ENCODE results near the gene TRPM1.

Gene TRPM1

DNA sequence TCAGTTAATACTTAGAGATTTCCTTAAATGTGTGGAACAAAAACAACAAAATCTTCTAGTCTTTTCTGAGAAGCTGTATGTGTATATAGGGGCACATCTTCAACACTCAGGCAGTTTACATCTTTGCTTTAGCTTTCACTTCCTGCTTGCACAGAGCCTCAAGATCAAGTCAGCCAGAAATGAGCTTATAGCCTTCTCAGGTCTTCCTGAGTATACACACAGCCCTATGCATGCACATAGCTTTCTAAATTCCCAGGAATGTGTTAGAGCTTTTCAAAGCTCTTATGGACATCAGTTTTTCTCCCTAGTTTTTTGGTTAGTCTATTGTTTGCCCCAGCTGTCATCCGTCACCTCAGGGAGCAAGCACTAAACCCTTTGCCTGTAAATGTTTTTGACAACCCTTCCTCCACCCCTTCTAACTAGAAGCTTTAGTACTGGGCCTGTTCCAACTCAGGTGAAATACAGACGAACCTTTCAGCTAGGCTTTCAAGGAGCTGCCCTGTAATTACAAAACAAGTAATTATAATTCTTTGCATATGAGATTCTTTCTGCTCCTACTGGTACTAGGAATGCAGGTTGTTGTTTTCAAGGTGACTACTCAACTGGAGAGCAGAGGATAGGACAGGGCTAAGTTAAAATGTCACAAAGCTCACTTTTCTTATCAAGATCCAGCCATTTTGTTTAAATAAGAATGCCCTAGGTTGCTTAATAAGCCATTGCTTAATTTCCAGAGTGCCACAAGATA is 87.5 kb downstream of the TRPM1 start:
- DNase-seq, result no peak

DNA sequence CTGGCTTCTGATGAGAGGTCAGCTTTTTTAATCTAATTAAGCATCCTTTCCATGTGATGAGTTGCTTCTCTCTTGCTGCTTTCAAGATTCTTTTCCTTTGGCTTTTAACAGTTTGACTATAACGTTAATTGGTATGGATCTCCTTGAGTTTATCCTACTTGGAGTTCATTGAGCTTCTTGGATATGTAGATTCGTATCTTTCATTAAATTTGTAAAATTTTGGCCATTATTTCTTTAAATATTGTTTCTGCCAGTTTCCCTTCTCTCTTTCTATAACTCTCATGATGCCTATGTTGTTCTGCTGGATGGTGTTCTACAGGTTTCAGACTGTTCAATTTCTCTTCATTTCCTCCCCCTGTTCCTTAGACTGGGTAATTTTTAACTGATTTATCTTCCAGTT is 89.1 kb downstream of the TRPM1 start:
- DNase-seq, result no peak

DNA sequence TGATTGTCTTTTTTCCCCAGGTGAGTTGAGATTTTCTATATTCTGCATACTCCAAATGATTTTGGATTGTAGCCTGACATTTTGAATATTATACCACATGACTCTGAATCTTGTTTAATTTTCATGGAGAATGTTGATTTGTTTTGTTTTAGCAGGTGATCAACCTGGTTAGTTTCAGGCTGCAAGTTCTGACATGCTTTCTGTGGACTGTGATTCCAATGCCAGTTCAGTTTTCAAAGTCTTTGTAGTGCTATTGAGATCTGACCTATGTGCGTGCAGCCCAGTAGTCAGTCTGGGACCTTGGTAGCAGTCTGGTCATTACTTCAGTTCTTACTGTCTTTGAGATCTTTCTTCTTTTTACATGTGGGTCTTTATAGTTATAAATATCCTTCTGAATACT is 91.5 kb downstream of the TRPM1 start:
- no peak for DNase-seq

DNA sequence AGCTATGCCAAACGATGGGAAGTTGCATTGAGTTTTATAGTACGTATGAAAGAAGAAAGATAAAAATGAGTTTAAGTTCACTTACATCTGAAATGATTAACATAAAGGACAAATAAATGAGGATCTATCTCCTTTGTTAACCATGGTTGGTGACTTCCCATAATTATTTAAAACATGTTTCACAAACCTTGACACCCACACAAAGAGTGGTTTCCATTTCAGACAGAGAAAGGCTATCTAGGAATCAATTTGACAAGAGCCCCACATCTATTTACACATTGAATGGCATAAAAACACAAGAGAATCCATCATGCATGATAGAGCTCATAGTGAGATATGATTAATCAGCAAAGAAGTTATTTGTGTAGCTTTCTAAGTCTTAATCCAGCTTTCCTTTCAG is 95.9 kb downstream of the TRPM1 start:
- no peak for DNase-seq

DNA sequence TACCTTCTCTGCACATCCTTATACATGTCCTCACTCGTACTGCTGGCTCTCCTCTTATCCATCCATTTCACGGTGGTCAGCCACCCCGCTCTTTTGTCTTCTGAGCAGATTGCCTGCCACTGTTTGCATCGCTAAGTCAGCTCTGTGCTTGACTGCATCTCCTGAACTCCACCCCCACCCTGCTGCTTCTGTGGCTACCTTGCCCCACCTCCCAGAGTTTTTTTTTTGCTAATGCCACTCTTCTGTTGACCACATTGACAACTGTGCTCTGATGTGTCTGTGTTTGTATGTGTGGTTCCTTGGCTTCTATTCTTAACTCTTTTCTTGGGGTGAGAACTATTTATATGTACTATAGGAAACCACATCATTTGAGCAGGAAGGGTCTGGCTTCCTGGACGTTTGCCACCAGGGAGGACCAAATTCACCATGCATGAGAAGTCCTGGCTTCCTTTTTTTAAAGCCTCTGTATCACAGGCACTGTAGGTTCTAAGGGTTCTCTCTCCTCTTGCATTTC is 97.2 kb downstream of the TRPM1 start:
- no peak for DNase-seq

DNA sequence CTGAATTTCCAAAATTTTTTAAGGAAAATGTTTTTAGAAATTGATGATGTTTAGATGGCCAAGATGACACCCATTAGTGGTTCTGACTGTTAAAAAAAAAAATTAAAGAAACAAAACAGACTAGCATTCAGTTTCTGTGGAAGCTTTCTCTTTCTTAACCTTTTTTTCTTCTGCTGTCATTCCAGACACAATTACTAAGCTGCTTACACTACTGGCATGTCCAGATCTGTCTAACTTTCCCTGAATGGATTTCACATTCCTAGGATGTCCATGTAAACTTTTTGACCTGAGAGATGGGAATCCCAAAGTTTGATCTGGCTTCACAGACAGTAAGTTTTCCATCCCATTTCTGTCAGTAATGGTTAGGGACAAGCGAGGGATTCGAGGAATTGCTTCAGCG is 99.8 kb downstream of the TRPM1 start:
- DNase-seq, result no peak

DNA sequence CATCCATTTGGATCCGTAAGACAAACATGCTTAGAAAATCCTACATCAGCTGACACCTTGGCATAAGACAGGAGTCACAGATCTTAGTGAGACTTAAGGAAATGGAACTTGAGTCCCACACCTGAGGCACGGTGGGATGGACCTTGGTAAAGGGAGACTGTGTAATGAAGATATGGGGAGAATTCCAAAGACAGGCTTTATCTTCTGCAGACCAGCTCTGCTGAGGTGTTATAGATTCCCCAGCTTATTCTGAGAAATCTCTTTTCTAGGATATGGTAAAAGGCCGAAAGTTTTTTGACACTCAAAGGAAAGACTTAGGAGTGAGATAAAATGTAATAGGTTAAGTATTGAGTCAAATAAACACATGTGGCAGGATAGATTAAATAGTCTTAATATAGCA is 101.8 kb downstream of the TRPM1 start:
- no peak for DNase-seq

DNA sequence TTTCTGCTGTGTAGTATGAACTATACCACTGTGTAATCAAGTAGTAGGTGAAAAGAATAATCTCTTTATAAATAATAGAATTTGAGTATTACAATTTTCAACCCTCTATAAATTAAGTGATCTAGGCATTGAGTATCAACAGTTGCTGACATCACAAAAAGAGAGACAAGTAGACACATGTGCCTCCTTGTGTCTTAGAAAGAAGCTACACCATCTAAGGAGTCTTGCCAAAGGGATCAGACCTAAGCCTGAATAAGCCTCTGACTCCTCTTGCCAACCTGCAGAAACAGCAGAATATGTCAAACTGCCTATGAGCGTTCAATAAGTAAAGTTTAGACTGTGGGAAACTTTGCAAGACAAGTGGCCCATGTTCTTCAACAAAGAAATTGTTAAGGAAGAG is 104.3 kb downstream of the TRPM1 start:
- no peak for DNase-seq

DNA sequence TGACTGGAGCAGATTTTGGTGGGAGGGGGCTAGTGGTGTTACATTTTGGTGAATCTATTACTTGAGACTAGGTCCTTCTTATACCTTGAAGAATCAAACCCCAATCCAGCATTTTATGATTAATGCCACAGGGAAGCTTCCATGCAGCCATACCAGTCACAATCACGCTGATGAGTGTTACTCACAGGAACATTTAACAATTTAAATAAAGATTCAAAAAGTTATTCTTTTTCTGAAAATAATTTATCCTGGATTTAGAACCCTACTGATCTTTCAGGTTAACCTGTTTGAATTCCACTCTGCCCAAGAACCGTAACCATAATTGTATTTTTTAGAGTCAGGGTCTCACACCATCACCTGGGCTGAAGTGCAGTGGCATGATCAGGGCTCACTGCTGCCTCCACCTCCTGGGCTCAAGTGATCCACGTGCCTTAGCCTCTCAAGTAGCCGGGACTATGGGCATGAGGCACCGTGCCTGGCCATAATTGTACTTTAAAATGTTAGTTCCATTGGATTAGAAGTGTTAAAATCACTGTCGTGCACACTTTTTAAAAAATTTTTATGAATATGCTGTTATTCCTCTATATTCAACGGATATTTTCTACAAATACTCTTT is 109.2 kb downstream of the TRPM1 start:
- DNase-seq, result no peak

DNA sequence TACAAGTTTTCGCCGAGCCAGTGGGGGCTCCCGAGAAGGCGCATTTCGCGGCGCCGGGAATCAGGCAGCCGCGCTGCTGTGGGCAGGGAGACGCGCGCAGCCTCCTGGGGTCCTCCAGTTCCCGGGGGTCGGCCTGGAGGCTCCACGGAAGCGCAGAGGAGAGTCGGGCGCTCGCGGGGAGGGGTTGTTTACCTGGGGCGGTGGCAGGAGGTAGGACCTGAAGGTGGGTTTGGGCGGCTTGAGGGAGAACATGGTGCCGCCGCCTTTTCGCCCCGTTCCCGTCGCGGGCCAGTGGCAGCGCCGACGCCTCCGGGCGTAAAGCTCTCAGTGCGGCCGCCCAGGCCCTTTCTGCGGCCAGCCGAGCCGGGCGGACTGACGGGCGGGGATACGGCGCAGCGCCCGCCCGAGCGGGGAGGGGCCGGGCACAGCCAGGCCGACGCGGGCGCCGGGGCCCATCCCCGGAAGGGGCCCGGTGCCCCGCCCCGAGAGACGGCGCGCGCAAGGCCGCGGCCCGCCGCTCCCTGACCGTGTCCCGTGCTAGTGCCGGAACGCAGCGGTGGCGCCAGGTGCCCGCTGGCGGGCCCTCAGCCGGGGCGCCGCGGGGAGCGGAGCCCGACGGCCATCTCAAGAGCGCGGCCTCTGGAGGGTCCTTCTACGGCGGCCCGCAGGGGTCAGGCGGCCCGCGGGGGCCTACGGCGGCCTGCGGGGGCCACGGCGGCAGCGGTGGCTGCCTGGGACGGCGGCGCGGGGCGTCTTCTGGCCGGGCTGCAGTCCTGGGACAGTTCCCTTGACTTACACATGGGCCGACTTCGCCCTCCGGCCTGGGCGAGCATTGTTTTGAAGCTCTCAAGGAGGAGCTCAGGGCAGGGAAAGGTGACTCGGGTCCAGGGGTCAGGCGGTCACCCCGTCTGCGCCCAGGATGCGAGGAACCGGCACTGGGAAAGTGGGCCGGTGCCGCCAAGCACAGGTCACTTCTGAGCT is 110.0 kb downstream of the TRPM1 start, which contains the start of gene MTMR10:
Gene MTMR10 (minus strand): TSS at position 374 of the 981 bp plus-strand sequence. CDS start 122 bp downstream, at position 252.
- peak; percentile 82 to 86 for DNase-seq

DNA sequence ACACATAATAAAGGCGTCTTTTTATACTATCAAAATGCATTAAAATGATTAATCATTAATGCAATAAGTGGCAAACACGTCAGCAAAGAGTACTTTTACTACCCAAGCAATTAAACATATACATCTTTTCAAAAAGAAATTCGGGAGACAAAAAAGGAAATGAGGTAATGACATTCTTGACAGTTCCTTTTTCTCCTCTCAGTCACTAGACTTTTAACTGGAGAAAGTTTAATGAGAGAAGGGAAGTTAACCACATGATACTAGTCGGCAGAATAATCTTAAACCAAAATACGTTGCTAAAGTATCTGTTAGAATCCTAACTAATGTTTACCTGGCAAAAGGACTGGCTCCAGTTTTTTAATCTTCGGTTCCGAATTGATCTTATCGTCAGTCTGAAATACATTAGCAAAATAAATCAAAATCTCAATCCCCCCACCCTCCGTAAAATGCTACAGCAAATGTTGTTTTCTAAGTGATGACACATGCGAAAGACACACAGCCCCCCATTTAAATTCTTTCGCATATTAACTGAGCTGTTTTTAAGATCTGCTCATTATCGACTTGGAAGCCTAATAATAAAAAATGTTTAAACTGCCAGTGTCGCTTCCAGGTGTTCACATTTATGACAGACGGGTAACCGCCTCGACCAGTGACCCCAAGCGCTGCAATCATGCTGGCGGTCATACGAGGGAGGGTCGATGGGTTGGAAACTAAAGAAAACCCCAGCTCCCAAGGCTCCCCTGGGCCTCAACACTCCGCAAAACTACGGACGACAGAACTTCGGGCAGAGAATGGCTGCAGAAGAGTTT is 110.9 kb downstream of the TRPM1 start:
- DNase-seq, result no peak

DNA sequence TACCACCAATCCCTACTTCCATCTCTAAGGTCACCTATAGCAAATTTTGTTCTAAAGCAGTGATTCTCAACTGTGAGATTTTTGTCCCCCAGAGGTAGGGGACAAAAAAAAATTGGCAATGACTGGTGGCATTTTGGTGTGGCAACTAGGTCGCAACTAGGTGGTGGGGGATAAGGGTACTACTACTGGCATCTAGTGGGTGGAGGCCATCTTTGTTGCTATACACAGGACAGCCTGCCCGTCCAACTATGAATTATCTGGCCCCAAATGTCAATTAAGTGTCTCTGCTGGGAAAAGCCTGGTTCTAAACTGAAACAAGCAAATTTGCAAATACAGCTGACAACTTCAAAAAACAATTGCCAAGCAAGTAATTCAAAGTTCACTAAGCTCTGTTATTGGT is 111.5 kb downstream of the TRPM1 start:
- DNase-seq, result no peak

DNA sequence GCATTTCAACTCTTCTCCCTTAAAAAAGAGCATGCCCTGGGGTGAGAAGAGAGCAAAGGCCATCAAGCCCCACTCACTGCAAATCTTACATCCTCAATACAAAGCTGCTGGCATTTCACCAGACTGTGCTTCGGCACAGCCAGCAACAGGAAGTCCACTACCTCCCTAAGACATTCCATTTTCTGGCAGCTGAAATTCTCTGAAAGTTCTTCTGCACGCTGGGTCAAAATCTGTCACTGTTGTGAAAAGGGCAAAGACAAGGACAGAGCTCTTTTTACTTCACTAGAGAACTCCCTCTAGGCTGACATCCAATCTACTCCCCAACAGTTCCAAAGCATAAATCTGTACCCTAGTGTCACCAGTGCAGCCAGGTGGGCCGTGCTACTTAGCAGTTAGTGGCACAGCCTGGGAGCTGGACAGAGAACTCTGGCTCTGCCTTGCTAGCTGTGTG is 116.4 kb downstream of the TRPM1 start:
- no peak for DNase-seq

DNA sequence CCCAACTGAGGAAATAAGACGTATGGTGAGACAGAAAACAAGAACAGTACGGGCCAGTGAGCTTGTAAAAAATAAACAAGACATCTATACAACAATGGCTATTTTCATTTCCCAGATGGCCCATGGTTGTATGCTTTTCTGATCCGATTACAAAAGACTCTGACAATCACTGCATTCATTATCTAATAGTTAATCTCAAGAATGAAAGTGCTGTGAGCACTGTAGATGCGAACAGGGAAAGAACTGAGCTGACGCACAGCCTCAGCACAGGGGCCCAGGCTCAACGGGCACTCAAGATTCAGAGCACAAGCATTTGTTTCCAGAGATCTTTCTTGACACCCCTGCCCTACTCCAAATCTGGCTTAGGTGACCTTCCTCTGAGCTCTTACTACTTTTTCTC is 117.0 kb downstream of the TRPM1 start:
- no peak for DNase-seq

DNA sequence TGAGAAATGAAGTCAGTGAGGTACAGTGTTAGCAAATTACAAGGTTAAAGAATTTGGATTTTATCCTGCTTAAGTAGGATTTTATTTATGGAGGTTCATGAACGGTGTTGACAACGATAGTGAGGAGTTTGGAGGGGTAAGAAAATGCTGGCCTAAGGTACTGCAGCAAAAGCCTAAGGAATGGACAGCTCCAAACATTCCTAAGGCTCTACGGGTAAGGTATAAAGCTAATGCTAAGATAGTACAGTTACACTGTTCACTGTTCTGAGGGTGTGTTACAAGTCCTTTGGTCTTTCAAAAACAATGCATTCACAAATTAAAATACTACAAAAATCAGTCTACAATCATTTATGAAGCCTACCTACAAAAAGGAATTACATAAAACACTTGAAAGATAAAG is 117.4 kb downstream of the TRPM1 start:
- no peak for DNase-seq

DNA sequence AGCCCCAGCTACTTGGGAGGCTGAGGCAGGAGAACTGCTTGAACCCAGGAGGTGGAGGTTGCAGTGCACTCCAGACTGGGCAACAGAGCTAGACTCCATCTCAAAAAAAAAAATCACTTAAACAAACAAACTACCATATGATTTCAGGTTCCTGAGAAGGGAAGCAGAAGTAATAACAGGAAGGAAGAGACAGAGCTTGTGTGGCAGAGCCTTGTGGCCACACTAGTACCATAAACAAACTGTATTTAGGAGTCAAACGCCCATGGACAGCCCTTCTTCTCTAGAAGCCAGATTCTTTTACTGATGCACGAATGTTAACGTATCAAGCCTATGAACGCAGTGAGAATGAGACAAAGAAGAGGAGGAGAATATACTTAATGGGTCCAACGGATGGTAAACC is 122.1 kb downstream of the TRPM1 start:
- DNase-seq, result no peak

DNA sequence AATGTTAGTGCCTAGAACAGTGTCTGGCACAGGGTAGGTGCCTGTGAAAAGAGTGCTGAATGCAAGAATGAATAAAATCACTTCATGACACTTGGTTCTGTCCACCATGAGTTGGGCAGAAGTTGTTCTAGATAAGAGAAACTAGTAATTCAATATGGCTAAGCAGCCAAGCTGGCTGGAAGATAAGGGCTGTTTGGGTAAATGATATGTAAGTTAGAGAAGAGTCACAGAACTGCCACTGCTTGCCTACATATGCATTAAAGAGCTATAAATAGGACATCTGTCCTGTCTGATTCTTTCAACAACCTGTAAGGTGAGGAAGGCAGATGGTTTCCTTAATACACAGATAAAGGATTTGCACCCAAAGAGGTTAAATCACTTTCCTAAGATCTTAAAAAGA is 123.2 kb downstream of the TRPM1 start:
- DNase-seq, result no peak

DNA sequence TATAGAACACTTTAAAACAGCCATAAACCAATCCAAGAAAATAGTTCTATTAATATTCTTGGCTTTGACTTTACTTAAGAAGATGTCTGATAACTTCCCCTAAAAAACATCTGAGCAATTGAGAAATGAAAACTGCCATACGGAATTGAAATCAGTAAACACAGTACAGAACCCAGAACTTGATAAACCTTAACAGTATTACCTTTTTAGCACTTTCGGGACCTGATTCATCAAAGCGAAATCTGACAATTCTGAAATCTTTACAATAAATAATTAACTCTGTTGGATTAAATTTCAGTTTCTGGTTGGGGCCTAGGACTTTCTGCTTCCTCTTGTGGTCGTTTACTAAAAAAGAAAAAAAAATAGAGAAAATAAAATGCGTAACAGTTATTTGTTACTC is 127.4 kb downstream of the TRPM1 start:
- no peak for DNase-seq

DNA sequence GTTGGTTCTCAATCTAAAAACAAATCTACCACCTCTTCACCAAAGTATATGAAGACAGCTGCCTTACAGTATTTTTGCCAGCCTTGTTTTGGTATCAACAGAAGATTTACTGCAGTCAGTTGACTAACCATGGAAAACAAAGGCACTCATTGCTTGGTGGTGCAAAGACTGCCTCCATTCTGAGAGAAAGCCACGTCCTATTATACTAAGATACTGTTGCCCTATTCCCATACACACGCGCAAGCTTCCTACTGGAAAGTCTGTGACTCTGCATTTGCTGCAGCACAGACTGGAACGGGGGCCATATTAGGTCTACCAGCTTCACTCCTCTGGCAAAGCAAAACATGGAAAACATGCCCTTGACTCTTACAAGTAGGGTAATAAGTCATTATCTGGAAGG is 128.1 kb downstream of the TRPM1 start:
- no peak for DNase-seq

DNA sequence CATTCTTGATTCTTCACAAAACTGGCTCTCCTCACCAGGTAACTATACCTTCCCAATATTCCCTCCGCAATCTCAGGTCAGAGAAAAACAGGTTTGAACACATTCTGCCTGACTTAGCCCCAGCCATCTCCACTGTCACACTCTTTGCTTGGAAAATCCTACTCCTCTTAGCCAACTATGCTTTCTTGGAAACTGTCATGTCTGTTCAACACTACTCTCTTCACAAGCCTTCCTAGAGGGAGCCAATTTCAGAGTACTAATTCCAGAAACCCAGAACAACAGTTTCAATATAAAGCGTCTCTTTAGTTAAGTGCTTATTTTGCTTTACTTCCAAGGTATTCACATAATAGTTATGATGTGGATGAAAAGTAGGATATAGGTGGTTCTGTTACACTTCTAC is 131.8 kb downstream of the TRPM1 start:
- no peak for DNase-seq

DNA sequence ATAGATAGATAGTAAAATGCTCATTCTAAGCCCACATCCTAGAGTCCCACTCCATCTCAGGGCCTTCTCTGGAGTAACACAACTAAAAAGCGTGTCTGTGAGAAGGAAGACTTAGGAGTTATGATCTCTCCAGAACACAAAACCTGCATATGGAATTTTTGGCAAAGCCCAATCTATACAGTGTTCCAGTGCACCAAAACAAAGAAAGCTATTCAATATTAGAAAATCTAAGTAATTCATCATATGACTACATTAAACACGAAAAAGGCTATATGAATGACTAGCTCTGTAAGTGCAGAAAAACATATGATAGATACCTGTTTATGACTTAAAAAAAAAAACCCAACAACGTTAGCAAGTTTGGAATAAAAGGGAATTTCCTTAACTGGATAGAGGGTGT is 137.8 kb downstream of the TRPM1 start:
- no peak for DNase-seq

DNA sequence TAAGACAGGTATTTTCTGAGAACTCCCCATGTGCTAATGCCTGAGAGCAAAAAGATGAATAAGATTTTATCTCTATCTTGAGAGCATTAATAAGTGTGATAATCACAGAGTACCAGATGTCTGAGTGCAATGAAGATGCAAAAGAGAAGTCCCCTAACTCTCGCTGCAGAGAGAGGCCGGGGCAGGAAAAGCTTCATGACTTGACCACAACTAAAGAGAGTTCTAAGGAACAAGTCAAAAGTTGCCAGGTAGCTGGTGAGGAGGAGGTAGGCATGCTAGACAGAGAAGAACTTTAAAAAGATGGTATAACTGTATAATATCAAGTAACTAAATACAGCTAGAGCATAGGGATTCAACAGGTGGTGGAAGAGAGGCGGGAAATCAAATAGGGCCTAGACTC is 138.9 kb downstream of the TRPM1 start:
- DNase-seq, result no peak
